Hematopoietic multipotent progenitor cell treated with erythropoietin and hydrocortisone succinate and interleukin-3 and kit ligand, for 17 days (in vitro differentiated cells): ENCODE measurements around the gene TGFBI.

ENCODE experiments used
- DNase-seq: peaks from one replicate; pipeline ENCODE4 v3.0.0-alpha.2; 2015; ENCODE audit warnings: low spot score

Gene TGFBI

GRCh38 chr5:136028782-136029742 lies at the start of gene TGFBI:
Gene TGFBI, plus strand, starts transcription at chr5:136028988. Its CDS starts 68 bp downstream, at chr5:136029056.
- no peak for DNase-seq

DNA sequence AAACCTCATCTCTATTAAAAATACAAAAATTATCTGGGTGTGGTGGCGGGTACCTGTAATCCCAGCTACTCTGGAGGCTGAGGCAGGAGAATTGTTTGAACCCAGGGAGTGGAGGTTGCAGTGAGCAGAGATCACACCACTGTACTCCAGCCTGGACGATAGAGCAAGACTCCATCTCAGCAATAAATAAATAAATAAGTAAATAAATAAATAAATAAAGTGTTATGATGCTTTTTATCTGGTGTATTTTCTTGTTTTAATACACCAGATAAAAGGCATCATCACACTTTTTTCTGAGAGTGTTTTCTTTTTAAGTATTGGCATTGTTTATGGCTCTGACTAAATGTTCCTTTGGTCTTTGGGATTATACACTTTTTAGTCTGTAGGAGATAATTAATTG lies 49.8 kb upstream of the TGFBI start:
- no peak for DNase-seq

DNA sequence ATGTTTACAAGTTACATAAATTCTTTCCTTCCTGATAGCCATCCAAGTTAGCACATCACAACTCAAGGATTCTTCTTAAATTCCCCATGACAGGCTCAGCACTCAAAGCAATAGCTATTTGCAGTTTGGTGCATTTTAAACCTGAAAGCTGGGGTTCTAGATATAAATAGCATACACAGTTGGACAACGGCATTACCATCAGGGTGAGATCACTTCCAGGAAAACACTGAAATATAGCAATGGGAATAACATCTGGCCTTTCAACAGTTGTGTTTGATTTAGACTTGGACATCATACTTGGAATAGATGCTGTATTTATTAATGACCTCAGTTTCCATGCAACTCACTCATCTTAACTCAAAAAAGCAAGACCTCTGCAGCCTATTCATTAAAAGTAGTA lies 49.3 kb upstream of the TGFBI start:
- DNase-seq: no peak

GRCh38 chr5:135980620-135981019 lies 48.2 kb upstream of the TGFBI start:
- DNase-seq: no peak

DNA sequence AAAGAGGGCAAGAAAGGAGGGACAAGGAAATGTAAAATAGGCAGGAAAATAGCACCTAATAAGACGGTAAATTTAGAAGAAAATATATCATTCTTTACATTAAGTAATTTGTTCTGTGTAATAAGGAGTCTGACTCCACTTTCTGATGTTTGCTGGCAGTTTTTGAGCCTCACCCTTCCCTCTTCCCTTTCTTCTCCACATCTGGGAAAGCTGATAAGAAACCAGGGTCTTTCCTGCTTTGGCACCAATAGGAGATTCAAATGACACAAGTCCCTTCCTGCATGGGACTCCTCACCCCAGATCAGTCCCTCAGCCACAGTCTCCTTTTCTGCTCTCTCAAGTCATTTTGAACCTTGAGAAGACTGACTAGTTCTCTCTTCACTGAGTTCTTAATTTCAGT lies 42.8 kb upstream of the TGFBI start:
- peak; percentile 17 for DNase-seq

GRCh38 chr5:135986401-135986800 lies 42.4 kb upstream of the TGFBI start:
- DNase-seq: no peak

GRCh38 chr5:135986891-135987401 lies 41.8 kb upstream of the TGFBI start:
- DNase-seq: no peak

DNA sequence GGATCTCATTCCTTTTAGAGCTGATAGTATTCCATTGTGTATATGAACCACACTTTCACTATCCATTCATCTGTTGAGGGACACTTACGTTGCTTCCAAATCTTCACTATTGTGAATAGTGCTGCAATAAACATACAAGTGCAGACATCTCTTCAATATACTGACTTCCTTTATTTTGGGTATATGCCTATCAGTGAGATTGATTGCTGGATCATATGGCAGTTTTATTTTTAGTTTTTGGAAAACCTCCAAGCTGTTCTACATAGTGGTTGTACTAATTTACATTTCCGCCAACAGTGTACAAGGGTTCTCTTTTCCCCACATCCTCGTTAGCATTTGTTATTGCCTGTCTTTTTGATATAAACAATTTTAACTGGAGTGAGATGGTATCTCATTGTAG lies 40.2 kb upstream of the TGFBI start:
- DNase-seq: no peak

GRCh38 chr5:135989686-135990085 lies 39.1 kb upstream of the TGFBI start:
- no peak for DNase-seq

DNA sequence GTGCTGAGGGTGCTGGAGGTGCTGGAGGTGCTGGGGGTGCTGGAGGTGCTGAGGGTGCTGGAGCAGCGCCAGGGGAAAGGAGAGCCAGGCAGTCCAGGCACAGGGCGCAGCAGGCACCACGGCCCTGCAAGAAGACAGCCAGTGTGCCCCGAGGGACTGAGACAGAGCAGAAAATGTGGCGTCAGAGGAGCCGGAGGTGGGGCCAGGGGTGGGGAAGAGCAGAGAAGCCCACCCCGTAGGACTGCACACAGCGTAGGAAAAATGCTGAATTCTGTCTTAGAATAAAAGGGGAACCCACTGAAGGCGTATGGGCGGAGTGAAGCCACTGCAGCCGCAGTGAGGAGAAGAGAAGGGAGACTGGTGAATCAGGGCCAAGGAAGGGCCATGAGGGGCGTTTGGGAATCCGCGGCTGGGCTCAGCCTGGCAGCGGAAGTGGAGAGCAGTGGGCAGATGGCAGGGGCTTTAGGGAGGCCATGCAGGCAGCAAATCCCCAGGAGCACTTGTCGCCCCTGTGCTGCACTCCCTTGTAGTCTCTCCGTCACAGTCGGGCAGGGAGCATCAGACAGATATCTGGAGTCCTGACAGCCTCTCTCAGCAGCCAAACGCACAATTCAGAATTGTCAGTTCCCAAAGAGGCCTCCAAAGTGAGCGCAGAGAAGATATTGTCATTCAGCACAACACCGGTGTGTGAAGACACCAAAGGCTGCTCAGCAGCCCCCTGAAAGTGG lies 38.1 kb upstream of the TGFBI start:
- DNase-seq: no peak

GRCh38 chr5:135991429-135991828 lies 37.4 kb upstream of the TGFBI start:
- no peak for DNase-seq

- no peak for DNase-seq
These were observed 35.4 kb upstream of the TGFBI start for GRCh38 chr5:135993335-135993879.

GRCh38 chr5:135993880-135994636 lies 34.7 kb upstream of the TGFBI start:
- no peak for DNase-seq

GRCh38 chr5:135995976-135996375 lies 32.8 kb upstream of the TGFBI start:
- DNase-seq: no peak

DNA sequence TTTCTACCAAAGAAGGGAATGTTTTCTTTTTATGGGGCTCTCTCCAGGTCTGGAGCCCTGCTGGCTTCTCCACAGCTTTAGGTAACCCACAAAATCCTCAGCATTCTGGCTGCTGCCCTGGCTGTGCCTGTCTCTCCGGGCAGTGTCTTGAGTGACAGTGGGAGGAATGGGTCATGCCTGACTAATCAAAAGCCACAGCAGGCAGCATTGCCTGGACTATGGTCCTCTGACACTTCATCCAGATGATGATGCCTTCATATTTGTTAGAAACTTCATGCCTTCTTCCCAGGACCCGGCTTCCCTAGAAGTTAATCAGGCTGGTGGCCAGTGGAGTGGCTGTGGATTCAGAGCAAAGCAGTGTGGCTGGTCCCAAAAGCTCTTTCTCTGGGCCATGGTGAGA lies 32.2 kb upstream of the TGFBI start:
- no peak for DNase-seq

DNA sequence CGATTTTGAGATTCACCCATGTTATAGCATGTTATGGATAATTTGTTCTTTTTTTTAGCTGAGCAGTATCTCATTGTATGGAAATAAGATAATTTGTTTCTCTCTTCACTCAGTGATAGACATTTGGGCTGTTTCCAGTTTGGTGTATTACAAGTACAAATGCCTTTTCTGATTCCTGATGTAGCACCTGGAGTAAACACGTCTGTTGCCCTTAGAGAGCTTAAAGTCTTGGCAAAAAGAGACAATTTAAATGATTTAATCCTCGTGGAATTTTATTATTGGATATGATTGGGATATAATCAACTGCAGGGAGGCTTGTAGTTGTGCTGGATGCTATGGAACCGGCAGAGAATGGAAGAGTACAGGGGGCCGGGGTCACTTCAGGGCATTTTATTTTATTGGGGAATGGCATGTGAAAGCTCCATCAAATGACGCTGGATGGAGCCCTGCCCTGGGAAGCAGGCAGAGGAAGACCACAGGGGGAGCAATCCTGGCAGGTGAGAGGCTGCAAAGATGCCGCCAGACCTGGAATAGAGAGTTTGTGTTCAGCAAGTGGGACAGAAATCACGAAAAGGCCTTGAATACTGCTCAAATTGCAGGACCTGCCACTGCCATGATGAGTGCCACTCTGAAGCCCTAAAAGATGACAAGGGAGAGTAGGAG lies 31.0 kb upstream of the TGFBI start:
- no peak for DNase-seq

DNA sequence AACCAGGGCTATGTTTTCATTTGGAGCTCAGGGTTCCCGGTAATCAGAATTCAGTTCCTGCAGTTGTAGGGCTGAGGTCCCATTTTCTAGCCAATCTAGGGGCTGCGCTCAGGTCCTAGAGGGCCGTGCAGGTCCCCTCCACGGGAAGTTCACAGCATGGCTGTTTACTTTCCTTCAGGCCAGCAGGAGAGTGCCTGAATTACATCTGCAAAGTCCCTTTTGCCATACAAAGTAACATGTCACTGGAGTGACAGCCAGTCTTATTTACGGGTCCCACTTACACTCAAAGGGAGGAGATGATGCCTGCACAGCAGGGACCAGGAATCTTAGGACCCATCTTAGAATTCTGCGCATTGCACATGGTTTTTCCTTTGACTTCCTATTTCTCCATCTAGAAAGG lies 29.9 kb upstream of the TGFBI start:
- no peak for DNase-seq

DNA sequence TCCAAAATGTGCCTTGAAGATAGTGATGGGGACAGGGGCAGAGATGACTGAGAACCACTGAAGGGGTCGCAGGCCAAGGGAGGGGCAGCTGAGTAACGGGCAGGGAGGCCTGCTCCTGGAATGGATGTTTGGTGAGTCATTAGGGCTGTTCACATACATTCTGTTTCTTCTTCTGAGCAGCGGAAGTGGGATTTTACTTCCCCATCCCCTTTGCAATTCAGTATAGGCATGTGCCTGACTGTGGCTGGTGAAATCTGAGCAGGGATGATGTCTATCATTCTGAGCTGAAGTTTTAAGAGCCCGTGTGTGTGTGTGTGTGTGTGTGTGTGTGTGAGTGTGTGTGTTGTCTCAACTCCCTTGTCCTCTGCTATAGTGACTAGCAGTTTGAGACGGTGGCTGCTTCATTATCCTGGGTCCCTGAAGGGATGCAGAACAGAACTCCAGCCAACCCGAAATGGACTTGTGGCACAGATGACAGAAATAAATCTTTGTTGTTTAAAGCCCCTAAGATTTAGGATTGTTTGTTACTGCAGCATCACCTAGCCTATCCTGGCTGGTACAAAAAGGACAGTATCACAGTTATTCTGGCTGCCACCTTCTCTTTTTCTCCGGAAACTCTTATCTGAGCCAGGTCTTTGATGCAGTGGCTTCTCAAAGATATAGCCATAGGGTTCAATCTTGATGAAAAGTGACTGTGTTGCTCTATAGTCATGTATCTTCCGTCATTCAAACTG lies 29.2 kb upstream of the TGFBI start:
- no peak for DNase-seq

GRCh38 chr5:136000147-136000546 lies 28.6 kb upstream of the TGFBI start:
- DNase-seq: no peak

DNA sequence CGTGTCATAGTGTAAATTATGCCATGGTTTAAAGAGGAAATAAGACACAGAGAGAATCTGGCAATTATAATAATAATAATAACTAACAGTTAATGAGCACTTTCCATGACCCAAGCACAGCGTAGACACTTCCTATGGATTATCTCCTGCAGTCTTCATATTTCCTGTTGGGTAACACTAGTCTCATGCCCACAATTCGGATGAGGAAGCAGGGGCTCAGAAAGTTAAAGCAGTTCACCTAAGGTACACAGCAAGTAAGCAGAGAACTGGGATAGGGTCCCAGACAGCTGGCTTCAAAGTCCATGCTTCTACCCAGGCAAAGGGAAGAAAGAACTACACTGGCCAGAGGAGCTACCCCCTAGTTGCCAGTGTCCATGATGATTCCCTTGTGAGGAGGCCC lies 27.9 kb upstream of the TGFBI start:
- DNase-seq: no peak
